ENCODE data around the gene PTPN11.

PTPN11 gene

DNA sequence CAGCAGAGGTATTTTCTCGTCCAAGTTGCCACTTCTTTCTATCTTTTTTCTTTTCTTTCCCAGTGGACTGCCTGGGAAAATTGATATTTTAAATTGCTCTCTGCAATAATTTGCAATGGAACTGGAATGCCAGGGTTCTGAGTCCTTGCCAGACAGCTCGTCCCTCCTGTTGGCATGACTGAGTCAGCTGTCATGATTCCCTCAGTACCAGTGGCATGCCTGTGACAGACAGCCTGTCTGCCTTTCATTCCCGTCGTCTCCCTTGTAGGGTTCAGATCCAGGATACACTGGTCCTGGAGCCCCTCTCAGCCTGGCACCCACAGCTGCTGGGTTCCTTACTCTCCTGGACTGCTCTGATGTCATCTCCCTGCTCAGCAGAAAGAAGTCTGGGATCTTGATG is 84.8 kb downstream of the PTPN11 start:
- peaks cover 19 to 68% (median 40%) of the 10 kb centered on the region in 4 experiments for H3K36me3 ChIP-seq (ENCODE audit: control insufficient read depth in 4 of 4, insufficient read depth in 4 of 4, low read length in 3 of 4)
- CTCF ChIA-PET, result no interaction called here

GRCh38 chr12:112506513-112507166 is 87.9 kb downstream of the PTPN11 start:
- Histone ChIP-seq H3K4me1 (ENCODE audit: control extremely low read depth in 1 of 4, control insufficient read depth in 4 of 4, insufficient read depth in 4 of 4, low read length in 3 of 4) (no peaks in the 10 kb centered on the region), H3K27me3 (replicated peaks in 2 of 5; ENCODE audit: control insufficient read depth in 4 of 5, insufficient read depth in 5 of 5, low read length in 4 of 5) (no peaks in the 10 kb centered on the region), H3K27ac (ENCODE audit: insufficient read depth in 1 of 2, low read depth in 1 of 2, low read length in 2 of 2, poor library complexity in 1 of 2, severe bottlenecking in 2 of 2) (no peak overlapping the region), H3K4me3 (ENCODE audit: control insufficient read depth in 1 of 7, extremely low read depth in 1 of 7, insufficient read depth in 4 of 7, low read depth in 2 of 7, low read length in 6 of 7) (no peak overlapping the region), H3K9me3 (ENCODE audit: control extremely low read depth in 1 of 5, control insufficient read depth in 4 of 5, insufficient read depth in 2 of 5, low read depth in 1 of 5, low read length in 4 of 5) (no peaks in the 10 kb centered on the region), H3K36me3 (ENCODE audit: control insufficient read depth in 4 of 4, insufficient read depth in 4 of 4, low read length in 3 of 4) (peaks cover 16 to 73% (median 43%) of the 10 kb centered on the region in 4 experiments)
- 100% methylated on average over 4 of the region's 6 CpGs for WGBS (ENCODE audit: insufficient coverage)
- POLR2A ChIA-PET, result no interaction called here
- DNase-seq, result no peak
- CTCF ChIA-PET, result interaction anchor here (0.7 kb wide), 1 partner anchor 458 kb away, joined by 3 read pairs; no protein-coding TSS in a partner anchor

More for the DNA sequence above, 84.8 kb downstream of the PTPN11 start:
- H3K9me3 ChIP-seq (ENCODE audit: control extremely low read depth in 1 of 5, control insufficient read depth in 4 of 5, insufficient read depth in 2 of 5, low read depth in 1 of 5, low read length in 4 of 5), result no peaks in the 10 kb centered on the region
- H3K27ac ChIP-seq (ENCODE audit: insufficient read depth in 1 of 2, low read depth in 1 of 2, low read length in 2 of 2, poor library complexity in 1 of 2, severe bottlenecking in 2 of 2), result no peak overlapping the region
- DNase-seq, result no peak
- POLR2A ChIA-PET, result no interaction called here
- no peak overlapping the region for H3K4me3 ChIP-seq (ENCODE audit: control insufficient read depth in 1 of 7, extremely low read depth in 1 of 7, insufficient read depth in 4 of 7, low read depth in 2 of 7, low read length in 6 of 7)
- H3K27me3 ChIP-seq (replicated peaks in 2 of 5; ENCODE audit: control insufficient read depth in 4 of 5, insufficient read depth in 5 of 5, low read length in 4 of 5), result no peaks in the 10 kb centered on the region
- H3K4me1 ChIP-seq (ENCODE audit: control extremely low read depth in 1 of 4, control insufficient read depth in 4 of 4, insufficient read depth in 4 of 4, low read length in 3 of 4), result no peaks in the 10 kb centered on the region
- WGBS (ENCODE audit: insufficient coverage), result 67% methylated on average over 3 of the region's 4 CpGs

DNA sequence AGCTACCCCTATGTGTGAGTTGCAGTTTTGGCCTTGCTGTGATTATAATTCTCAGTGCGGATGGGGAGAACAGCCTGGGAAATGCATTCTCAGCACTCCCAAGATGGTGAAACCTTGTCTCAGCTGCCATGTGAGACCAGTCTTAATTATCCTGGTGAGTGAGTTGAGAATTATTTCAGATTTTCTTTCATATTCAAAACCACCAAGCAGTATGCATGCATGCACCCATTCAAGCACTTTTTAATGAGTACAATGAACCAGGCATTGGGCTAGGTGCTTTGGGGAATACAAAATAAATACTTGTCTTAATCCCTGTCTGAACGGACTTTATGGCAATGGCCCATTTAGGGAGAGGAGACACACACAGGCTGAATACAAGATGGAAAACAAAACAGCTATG is 94.7 kb downstream of the PTPN11 start:
- CTCF ChIA-PET, result no interaction called here
- DNase-seq, result no peak
- Histone ChIP-seq H3K9me3 (ENCODE audit: control extremely low read depth in 1 of 5, control insufficient read depth in 4 of 5, insufficient read depth in 2 of 5, low read depth in 1 of 5, low read length in 4 of 5) (no peaks in the 10 kb centered on the region), H3K27me3 (replicated peaks in 2 of 5; ENCODE audit: control insufficient read depth in 4 of 5, insufficient read depth in 5 of 5, low read length in 4 of 5) (peaks cover 0 to 2% (median 0%) of the 10 kb centered on the region in 5 experiments), H3K36me3 (ENCODE audit: control insufficient read depth in 4 of 4, insufficient read depth in 4 of 4, low read length in 3 of 4) (peaks cover 0 to 10% (median 7%) of the 10 kb centered on the region in 4 experiments), H3K4me1 (ENCODE audit: control extremely low read depth in 1 of 4, control insufficient read depth in 4 of 4, insufficient read depth in 4 of 4, low read length in 3 of 4) (no peaks in the 10 kb centered on the region), H3K4me3 (ENCODE audit: control insufficient read depth in 1 of 7, extremely low read depth in 1 of 7, insufficient read depth in 4 of 7, low read depth in 2 of 7, low read length in 6 of 7) (no peak overlapping the region), H3K27ac (ENCODE audit: insufficient read depth in 1 of 2, low read depth in 1 of 2, low read length in 2 of 2, poor library complexity in 1 of 2, severe bottlenecking in 2 of 2) (no peak overlapping the region)
- 100% methylated on average over 1 of the region's 2 CpGs for WGBS (ENCODE audit: insufficient coverage)
- POLR2A ChIA-PET, result no interaction called here

DNA sequence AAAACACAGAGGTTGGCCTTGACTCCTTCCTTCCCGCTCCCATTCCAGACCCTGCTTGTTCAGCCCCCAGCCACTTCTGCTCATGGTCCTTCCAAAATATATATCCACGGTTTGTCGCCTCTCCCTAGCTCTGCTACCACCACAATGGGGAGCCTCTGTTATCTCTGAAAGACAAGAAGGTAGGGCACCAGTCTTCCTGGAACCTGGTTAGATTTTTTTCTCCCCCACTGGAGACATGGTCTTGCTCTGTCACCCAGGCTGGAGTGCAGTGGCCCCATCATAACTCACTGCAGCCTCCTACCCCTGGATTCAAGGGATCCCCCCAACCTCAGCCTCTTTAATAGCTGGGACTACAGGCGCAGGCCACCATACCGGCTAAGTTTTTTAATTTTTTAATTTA is 95.7 kb downstream of the PTPN11 start:
- Histone ChIP-seq H3K9me3 (ENCODE audit: control extremely low read depth in 1 of 5, control insufficient read depth in 4 of 5, insufficient read depth in 2 of 5, low read depth in 1 of 5, low read length in 4 of 5) (no peaks in the 10 kb centered on the region), H3K27ac (ENCODE audit: insufficient read depth in 1 of 2, low read depth in 1 of 2, low read length in 2 of 2, poor library complexity in 1 of 2, severe bottlenecking in 2 of 2) (no peak overlapping the region), H3K4me1 (ENCODE audit: control extremely low read depth in 1 of 4, control insufficient read depth in 4 of 4, insufficient read depth in 4 of 4, low read length in 3 of 4) (no peaks in the 10 kb centered on the region), H3K36me3 (ENCODE audit: control insufficient read depth in 4 of 4, insufficient read depth in 4 of 4, low read length in 3 of 4) (peaks cover 0 to 10% (median 7%) of the 10 kb centered on the region in 4 experiments), H3K4me3 (ENCODE audit: control insufficient read depth in 1 of 7, extremely low read depth in 1 of 7, insufficient read depth in 4 of 7, low read depth in 2 of 7, low read length in 6 of 7) (no peak overlapping the region), H3K27me3 (replicated peaks in 2 of 5; ENCODE audit: control insufficient read depth in 4 of 5, insufficient read depth in 5 of 5, low read length in 4 of 5) (peaks cover 0 to 2% (median 0%) of the 10 kb centered on the region in 5 experiments)
- WGBS (ENCODE audit: insufficient coverage), result 93% methylated on average over 3 of the region's 5 CpGs
- ChIA-PET CTCF (no interaction called here), POLR2A (no interaction called here)
- no peak for DNase-seq

GRCh38 chr12:112514926-112515642 is 96.3 kb downstream of the PTPN11 start:
- Histone ChIP-seq H3K4me1 (ENCODE audit: control extremely low read depth in 1 of 4, control insufficient read depth in 4 of 4, insufficient read depth in 4 of 4, low read length in 3 of 4) (no peaks in the 10 kb centered on the region), H3K27ac (ENCODE audit: insufficient read depth in 1 of 2, low read depth in 1 of 2, low read length in 2 of 2, poor library complexity in 1 of 2, severe bottlenecking in 2 of 2) (no peak overlapping the region), H3K9me3 (ENCODE audit: control extremely low read depth in 1 of 5, control insufficient read depth in 4 of 5, insufficient read depth in 2 of 5, low read depth in 1 of 5, low read length in 4 of 5) (no peaks in the 10 kb centered on the region), H3K27me3 (replicated peaks in 2 of 5; ENCODE audit: control insufficient read depth in 4 of 5, insufficient read depth in 5 of 5, low read length in 4 of 5) (peaks cover 0 to 2% (median 0%) of the 10 kb centered on the region in 5 experiments), H3K4me3 (ENCODE audit: control insufficient read depth in 1 of 7, extremely low read depth in 1 of 7, insufficient read depth in 4 of 7, low read depth in 2 of 7, low read length in 6 of 7) (no peak overlapping the region), H3K36me3 (ENCODE audit: control insufficient read depth in 4 of 4, insufficient read depth in 4 of 4, low read length in 3 of 4) (peaks cover 0 to 9% (median 4%) of the 10 kb centered on the region in 4 experiments)
- ChIA-PET POLR2A (no interaction called here), CTCF (no interaction called here)
- whole genome bisulfite sequencing (ENCODE audit: insufficient coverage), result 100% methylated on average over 5 of the region's 9 CpGs
- DNase-seq, result no peak

DNA sequence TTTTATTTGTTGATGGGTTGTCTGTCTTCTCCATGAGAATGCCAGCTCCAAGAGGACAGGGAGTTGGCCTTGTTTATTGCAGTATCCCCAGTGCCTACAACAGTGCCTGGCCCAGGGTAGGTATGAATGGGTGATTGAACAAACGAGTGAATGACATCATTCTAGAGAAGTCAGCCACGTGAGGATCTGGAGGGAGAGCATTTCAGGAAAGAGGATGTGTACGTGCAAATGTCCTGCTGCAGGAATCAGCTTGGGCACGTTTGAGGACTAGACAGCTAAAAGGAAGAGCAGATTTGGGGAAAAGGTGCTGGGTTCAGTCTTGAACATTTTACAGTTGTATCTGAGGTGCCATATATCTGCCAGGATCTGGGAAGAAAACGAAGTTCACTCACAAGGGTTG is 97.1 kb downstream of the PTPN11 start:
- no peak for DNase-seq
- H3K36me3 ChIP-seq (ENCODE audit: control insufficient read depth in 4 of 4, insufficient read depth in 4 of 4, low read length in 3 of 4), result peaks cover 0 to 7% (median 3%) of the 10 kb centered on the region in 4 experiments
- H3K27me3 ChIP-seq (replicated peaks in 2 of 5; ENCODE audit: control insufficient read depth in 4 of 5, insufficient read depth in 5 of 5, low read length in 4 of 5), result peaks cover 0 to 2% (median 0%) of the 10 kb centered on the region in 5 experiments
- WGBS (ENCODE audit: insufficient coverage), result 84% methylated on average over 5 of the region's 5 CpGs
- no peaks in the 10 kb centered on the region for H3K4me1 ChIP-seq (ENCODE audit: control extremely low read depth in 1 of 4, control insufficient read depth in 4 of 4, insufficient read depth in 4 of 4, low read length in 3 of 4)
- no peaks in the 10 kb centered on the region for H3K9me3 ChIP-seq (ENCODE audit: control extremely low read depth in 1 of 5, control insufficient read depth in 4 of 5, insufficient read depth in 2 of 5, low read depth in 1 of 5, low read length in 4 of 5)
- no peak overlapping the region for H3K4me3 ChIP-seq (ENCODE audit: control insufficient read depth in 1 of 7, extremely low read depth in 1 of 7, insufficient read depth in 4 of 7, low read depth in 2 of 7, low read length in 6 of 7)
- POLR2A ChIA-PET, result no interaction called here
- CTCF ChIA-PET, result no interaction called here
- H3K27ac ChIP-seq (ENCODE audit: insufficient read depth in 1 of 2, low read depth in 1 of 2, low read length in 2 of 2, poor library complexity in 1 of 2, severe bottlenecking in 2 of 2), result no peak overlapping the region

- POLR2A ChIA-PET, result no interaction called here
- H3K4me3 ChIP-seq (ENCODE audit: control insufficient read depth in 1 of 7, extremely low read depth in 1 of 7, insufficient read depth in 4 of 7, low read depth in 2 of 7, low read length in 6 of 7), result no peak overlapping the region
- no peaks in the 10 kb centered on the region for H3K4me1 ChIP-seq (ENCODE audit: control extremely low read depth in 1 of 4, control insufficient read depth in 4 of 4, insufficient read depth in 4 of 4, low read length in 3 of 4)
- peaks cover 0 to 2% (median 0%) of the 10 kb centered on the region in 5 experiments for H3K27me3 ChIP-seq (replicated peaks in 2 of 5; ENCODE audit: control insufficient read depth in 4 of 5, insufficient read depth in 5 of 5, low read length in 4 of 5)
- no peaks in the 10 kb centered on the region for H3K9me3 ChIP-seq (ENCODE audit: control extremely low read depth in 1 of 5, control insufficient read depth in 4 of 5, insufficient read depth in 2 of 5, low read depth in 1 of 5, low read length in 4 of 5)
- 90% methylated on average over 2 of the region's 7 CpGs for WGBS (ENCODE audit: insufficient coverage)
- CTCF ChIA-PET, result no interaction called here
- no peaks in the 10 kb centered on the region for H3K36me3 ChIP-seq (ENCODE audit: control insufficient read depth in 4 of 4, insufficient read depth in 4 of 4, low read length in 3 of 4)
- DNase-seq, result no peak
- H3K27ac ChIP-seq (ENCODE audit: insufficient read depth in 1 of 2, low read depth in 1 of 2, low read length in 2 of 2, poor library complexity in 1 of 2, severe bottlenecking in 2 of 2), result no peak overlapping the region
Measured at GRCh38 chr12:112517730-112518364, 99.1 kb downstream of the PTPN11 start.
